ENCODE measurements around the gene ZNF414.

Gene ZNF414

GRCh38 chr19:8526345-8527091 lies 12.6 kb upstream of the ZNF414 start:
- DNase-seq, result peak; percentile 95
- H3K27me3 ChIP-seq (ENCODE audit: insufficient read depth, low read depth, severe bottlenecking), result no peaks in the 10 kb centered on the region
- peak overlapping the region; percentile 83 for H3K27ac ChIP-seq
- H3K4me3 ChIP-seq (ENCODE audit: low read depth, low read length), result peak overlapping the region; percentile 72
- no peaks in the 10 kb centered on the region for H3K9me3 ChIP-seq (ENCODE audit: severe bottlenecking)
- H3K36me3 ChIP-seq, result no peaks in the 10 kb centered on the region
- TF ChIP-seq CTCF (IDR thresholded peaks at IDR 0.05; ENCODE audit: low read depth, low read length), result no peak

- no peak for DNase-seq
- no peaks in the 10 kb centered on the region for H3K9me3 ChIP-seq (ENCODE audit: severe bottlenecking)
- no peaks in the 10 kb centered on the region for H3K36me3 ChIP-seq
- no peaks in the 10 kb centered on the region for H3K27me3 ChIP-seq (ENCODE audit: insufficient read depth, low read depth, severe bottlenecking)
- peak overlapping the region; percentile 75 for H3K27ac ChIP-seq
- peak overlapping the region; percentile 55 for H3K4me3 ChIP-seq (ENCODE audit: low read depth, low read length)
- peak; percentile 56 for TF ChIP-seq CTCF (IDR thresholded peaks at IDR 0.05; ENCODE audit: low read depth, low read length)
Measured at GRCh38 chr19:8525401-8525684, 11.4 kb upstream of the ZNF414 start.

GRCh38 chr19:8519388-8519787 lies 5.4 kb upstream of the ZNF414 start:
- DNase-seq, result no peak
- no peak overlapping the region for H3K4me3 ChIP-seq (ENCODE audit: low read depth, low read length)
- H3K27me3 ChIP-seq (ENCODE audit: insufficient read depth, low read depth, severe bottlenecking), result no peaks in the 10 kb centered on the region
- H3K9me3 ChIP-seq (ENCODE audit: severe bottlenecking), result no peaks in the 10 kb centered on the region
- no peaks in the 10 kb centered on the region for H3K36me3 ChIP-seq
- TF ChIP-seq CTCF (IDR thresholded peaks at IDR 0.05; ENCODE audit: low read depth, low read length), result no peak
- H3K27ac ChIP-seq, result no peak overlapping the region

GRCh38 chr19:8518536-8518935 lies 4.6 kb upstream of the ZNF414 start:
- Histone ChIP-seq H3K27ac (no peak overlapping the region), H3K9me3 (ENCODE audit: severe bottlenecking) (no peaks in the 10 kb centered on the region), H3K36me3 (no peaks in the 10 kb centered on the region), H3K4me3 (ENCODE audit: low read depth, low read length) (no peak overlapping the region), H3K27me3 (ENCODE audit: insufficient read depth, low read depth, severe bottlenecking) (no peaks in the 10 kb centered on the region)
- no peak for TF ChIP-seq CTCF (IDR thresholded peaks at IDR 0.05; ENCODE audit: low read depth, low read length)
- no peak for DNase-seq

GRCh38 chr19:8517551-8518442 lies 3.8 kb upstream of the ZNF414 start:
- no peak overlapping the region for H3K4me3 ChIP-seq (ENCODE audit: low read depth, low read length)
- no peak for TF ChIP-seq CTCF (IDR thresholded peaks at IDR 0.05; ENCODE audit: low read depth, low read length)
- peaks cover 2% of the 10 kb centered on the region for H3K36me3 ChIP-seq
- no peak overlapping the region for H3K27ac ChIP-seq
- H3K27me3 ChIP-seq (ENCODE audit: insufficient read depth, low read depth, severe bottlenecking), result no peaks in the 10 kb centered on the region
- no peak for DNase-seq
- H3K9me3 ChIP-seq (ENCODE audit: severe bottlenecking), result no peaks in the 10 kb centered on the region

Measured in WERI-Rb-1 (cell line).